ENCODE results near the gene KCNMA1.

DNA sequence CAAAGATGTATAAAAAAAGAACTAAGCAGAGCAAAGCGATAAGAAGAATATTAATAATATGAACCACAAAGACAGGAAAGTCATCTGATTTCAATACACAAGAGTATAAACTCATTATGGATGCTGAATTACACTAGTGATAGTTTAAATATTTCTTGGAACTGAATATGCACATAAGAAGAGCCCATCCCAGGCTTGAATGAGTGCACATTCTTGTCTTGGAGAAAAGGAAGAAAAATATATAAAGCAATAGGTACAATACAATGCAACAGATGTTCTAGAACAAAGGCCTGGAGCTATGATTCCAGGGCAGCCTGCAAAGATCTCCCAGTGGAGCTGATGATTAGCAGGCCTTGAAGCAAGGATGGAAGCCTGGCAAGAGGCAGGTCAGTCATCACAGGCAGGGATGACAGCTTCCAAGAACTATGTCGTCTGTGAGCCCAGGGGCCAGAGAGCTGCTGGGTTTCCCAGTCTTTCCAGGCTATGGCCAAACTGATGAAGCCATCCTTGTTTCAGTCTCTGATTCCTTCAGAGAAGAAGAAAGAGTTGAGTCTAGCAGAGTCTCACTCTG, 277.6 kb downstream of the KCNMA1 start:
- TF ChIP-seq, protein P1, sequence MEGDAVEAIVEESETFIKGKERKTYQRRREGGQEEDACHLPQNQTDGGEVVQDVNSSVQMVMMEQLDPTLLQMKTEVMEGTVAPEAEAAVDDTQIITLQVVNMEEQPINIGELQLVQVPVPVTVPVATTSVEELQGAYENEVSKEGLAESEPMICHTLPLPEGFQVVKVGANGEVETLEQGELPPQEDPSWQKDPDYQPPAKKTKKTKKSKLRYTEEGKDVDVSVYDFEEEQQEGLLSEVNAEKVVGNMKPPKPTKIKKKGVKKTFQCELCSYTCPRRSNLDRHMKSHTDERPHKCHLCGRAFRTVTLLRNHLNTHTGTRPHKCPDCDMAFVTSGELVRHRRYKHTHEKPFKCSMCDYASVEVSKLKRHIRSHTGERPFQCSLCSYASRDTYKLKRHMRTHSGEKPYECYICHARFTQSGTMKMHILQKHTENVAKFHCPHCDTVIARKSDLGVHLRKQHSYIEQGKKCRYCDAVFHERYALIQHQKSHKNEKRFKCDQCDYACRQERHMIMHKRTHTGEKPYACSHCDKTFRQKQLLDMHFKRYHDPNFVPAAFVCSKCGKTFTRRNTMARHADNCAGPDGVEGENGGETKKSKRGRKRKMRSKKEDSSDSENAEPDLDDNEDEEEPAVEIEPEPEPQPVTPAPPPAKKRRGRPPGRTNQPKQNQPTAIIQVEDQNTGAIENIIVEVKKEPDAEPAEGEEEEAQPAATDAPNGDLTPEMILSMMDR (IDR thresholded peaks at IDR 0.05), result no peak
- TF ChIP-seq POLR2AphosphoS5 (IDR thresholded peaks at IDR 0.05) (no peak), POLR2A (IDR thresholded peaks at IDR 0.05) (no peak)
